GM06990 (cell line): ENCODE data around the gene YARS1.
A peak's percentile ranks its signal among the peaks of the same experiment; 100 is the strongest.

Experiments used
- DNase-seq: peaks from one replicate; pipeline ENCODE4 v3.0.0-alpha.2; 2011; ENCODE audit not compliant: insufficient read length; ENCODE audit errors: extremely low read depth
- H3K27me3 ChIP-seq: replicated peaks from 2 replicates; pipeline ENCODE4 v1.6.0; 2011; ENCODE audit warnings: low read length; ENCODE audit not compliant: control insufficient read depth, insufficient read depth
- H3K36me3 ChIP-seq: 2 replicates; pipeline ENCODE4 v1.5.1; 2011; ENCODE audit warnings: low read length; ENCODE audit not compliant: control insufficient read depth, insufficient read depth
- H3K4me3 ChIP-seq: replicated peaks from 2 replicates; pipeline ENCODE4 v1.5.1; 2011; ENCODE audit warnings: low read depth, mild to moderate bottlenecking, control low read depth, low read length
- CTCF ChIP-seq: IDR thresholded peaks from 2 replicates; pipeline ENCODE4 v1.5.1; 2011; ENCODE audit warnings: low read length, control low read depth, mild to moderate bottlenecking, inconsistent platforms; ENCODE audit not compliant: insufficient read depth, poor library complexity, severe bottlenecking

Gene YARS1

GRCh38 chr1:32855861-32856617, 38.9 kb upstream of the YARS1 start:
- H3K27me3 ChIP-seq = no peaks in the 10 kb centered on the region
- H3K36me3 ChIP-seq = peaks cover 11% of the 10 kb centered on the region
- no peak overlapping the region for H3K4me3 ChIP-seq
- no peak for DNase-seq
- TF ChIP-seq CTCF = no peak

GRCh38 chr1:32848354-32849063, 31.4 kb upstream of the YARS1 start:
- Histone ChIP-seq H3K27me3 (no peaks in the 10 kb centered on the region), H3K36me3 (peaks cover 4% of the 10 kb centered on the region), H3K4me3 (no peak overlapping the region)
- TF ChIP-seq CTCF = no peak
- peak; percentile 55 for DNase-seq

- Histone ChIP-seq H3K4me3 (no peak overlapping the region), H3K27me3 (no peaks in the 10 kb centered on the region), H3K36me3 (peaks cover 6% of the 10 kb centered on the region)
- no peak for DNase-seq
- TF ChIP-seq CTCF = no peak
Measured at GRCh38 chr1:32831878-32832277, 14.7 kb upstream of the YARS1 start.

GRCh38 chr1:32830092-32830852, 13.1 kb upstream of the YARS1 start:
- peaks cover 13% of the 10 kb centered on the region for H3K36me3 ChIP-seq
- H3K27me3 ChIP-seq = no peaks in the 10 kb centered on the region
- DNase-seq = no peak
- TF ChIP-seq CTCF = no peak
- no peak overlapping the region for H3K4me3 ChIP-seq

- DNase-seq = no peak
- peaks cover 11% of the 10 kb centered on the region for H3K36me3 ChIP-seq
- H3K27me3 ChIP-seq = no peaks in the 10 kb centered on the region
- no peak overlapping the region for H3K4me3 ChIP-seq
- no peak for TF ChIP-seq CTCF
Measured at GRCh38 chr1:32828341-32828740, 11.2 kb upstream of the YARS1 start.
